Sigmoid colon (tissue), 4 donors: Measurements from ENCODE around the gene RFNG.

ENCODE experiments used
- CTCF ChIP-seq, 4 experiments: fragments of 450-650 bp in 3 of 4; fragments of 200-600 bp in 1 of 4; IDR thresholded peaks; one replicate each; pipeline ENCODE4 v1.5.1; 2016 to 2019; ENCODE audit warnings: antibody characterized with exemption in 4 of 4, mild to moderate bottlenecking in 3 of 4, moderate library complexity in 2 of 4
- EP300 ChIP-seq, 4 donors: sonication (generic); formaldehyde crosslinking; IDR thresholded peaks; one replicate each; pipeline ENCODE4 v1.6.1; 2017; ENCODE audit warnings: antibody characterized with exemption in 4 of 4
- POLR2A ChIP-seq, 2 donors: fragments of 450-650 bp; IDR thresholded peaks; one replicate each; pipeline ENCODE4 v1.6.1; 2016; ENCODE audit warnings: antibody characterized with exemption in 2 of 2, mild to moderate bottlenecking in 2 of 2, moderate library complexity in 2 of 2
- POLR2AphosphoS5 ChIP-seq, 4 donors: sonication (generic); formaldehyde crosslinking; IDR thresholded peaks; one replicate each; pipeline ENCODE4 v1.6.1; 2017; ENCODE audit warnings: antibody characterized with exemption in 4 of 4

GRCh38 chr17:82001571-82002056 is 50.0 kb downstream of the RFNG start:
- TF ChIP-seq POLR2A (IDR thresholded peaks at IDR 0.05) (no peak), POLR2AphosphoS5 (IDR thresholded peaks at IDR 0.05) (no peak), CTCF (IDR thresholded peaks at IDR 0.05) (no peak), EP300 (IDR thresholded peaks at IDR 0.05) (no peak)
